NCI-H82 treated with DMSO at 0.1 percent for 48 hours (cell line): ENCODE results near the gene PHLDB3.

ENCODE experiments used
- DNase-seq: peaks from one replicate; lab custom pipeline; 2025; ENCODE audit not compliant: unreplicated experiment; lab: John Stamatoyannopoulos, UW

PHLDB3 gene

DNA sequence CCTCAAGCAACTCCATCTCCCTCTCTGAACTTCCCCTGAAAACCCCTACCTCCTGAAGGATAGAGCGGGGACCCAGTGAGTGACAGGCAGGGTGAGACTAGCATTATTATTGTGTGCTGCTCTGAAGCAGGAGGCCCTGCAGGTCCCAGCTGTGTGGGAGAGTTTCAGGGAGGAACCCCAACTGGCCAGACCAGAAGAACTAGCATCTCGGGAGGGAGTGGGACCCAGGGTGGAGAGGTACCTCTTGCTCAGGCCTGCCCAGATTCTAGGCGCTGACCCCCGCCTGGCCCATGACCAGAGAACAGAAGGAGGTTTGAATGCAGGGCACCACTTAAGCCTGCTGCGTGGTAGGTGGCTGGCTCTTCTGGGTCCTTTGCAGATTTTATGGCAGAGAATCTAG is 33.5 kb downstream of the PHLDB3 start:
- DNase-seq, result no peak

- no peak for DNase-seq
Observed at GRCh38 chr19:43470288-43470687, 34.3 kb downstream of the PHLDB3 start.

- no peak for DNase-seq
Observed at GRCh38 chr19:43469160-43469480, 35.4 kb downstream of the PHLDB3 start.

DNA sequence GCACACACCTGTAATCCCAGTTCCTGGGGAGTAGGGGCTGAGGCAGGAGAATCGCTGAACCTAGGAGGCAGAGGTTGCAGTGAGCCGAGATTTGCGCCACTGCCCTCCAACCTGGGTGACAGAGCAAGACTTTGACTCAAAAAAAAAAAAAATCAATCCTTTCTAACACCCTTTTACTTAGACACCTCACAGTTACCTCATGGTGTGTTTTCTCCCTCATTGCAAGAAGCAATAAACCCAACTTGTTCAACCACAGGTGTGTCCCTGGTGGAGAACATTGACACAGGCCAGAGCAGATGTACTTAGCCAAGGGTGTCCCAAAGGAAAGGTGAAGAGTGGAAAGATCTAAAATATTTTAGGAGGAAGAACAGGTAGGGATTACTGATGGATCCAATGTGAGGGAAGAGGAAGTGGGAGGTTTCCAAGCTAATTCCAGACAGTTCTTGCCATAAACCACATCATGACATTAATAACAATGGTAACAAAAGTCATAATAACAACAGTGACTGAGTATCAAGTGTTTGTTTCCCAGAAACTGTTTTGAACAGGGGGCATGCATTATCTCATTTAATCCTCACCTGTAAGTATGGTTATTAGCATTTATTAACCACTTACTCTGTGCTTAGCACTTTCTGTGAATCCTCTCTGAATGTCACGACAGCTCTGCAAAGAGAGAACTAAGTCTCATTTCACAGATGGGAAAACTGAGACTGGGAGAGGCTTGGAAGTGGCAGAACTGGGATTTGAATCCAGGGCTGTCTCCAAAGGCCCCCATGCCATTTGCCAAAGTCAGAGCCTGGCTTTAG is 36.0 kb downstream of the PHLDB3 start:
- no peak for DNase-seq

- DNase-seq, result no peak
Observed at GRCh38 chr19:43467730-43468129, 36.8 kb downstream of the PHLDB3 start.

DNA sequence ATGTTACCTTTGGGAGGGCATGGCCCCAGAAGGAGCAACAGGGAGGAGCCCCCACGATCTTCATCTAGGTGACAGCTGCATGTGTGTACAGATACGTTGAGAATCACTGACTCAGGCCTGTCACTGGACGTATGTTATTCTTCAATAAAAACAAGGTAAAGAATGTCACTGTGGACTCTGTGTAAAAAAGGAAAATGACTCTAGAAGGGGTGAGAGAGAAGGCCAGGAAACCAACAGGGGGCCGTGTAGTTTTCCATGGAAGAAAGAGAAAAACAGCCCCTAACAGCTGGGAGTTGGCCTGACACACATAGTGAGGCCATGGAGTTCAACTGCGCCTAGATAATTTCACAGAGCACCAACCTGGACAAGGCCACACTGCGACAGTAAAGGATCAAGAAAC is 37.3 kb downstream of the PHLDB3 start:
- DNase-seq, result no peak

GRCh38 chr19:43466793-43467192 is 37.8 kb downstream of the PHLDB3 start:
- DNase-seq, result no peak

GRCh38 chr19:43465468-43466120 is 39.0 kb downstream of the PHLDB3 start, which contains the start of gene LYPD3:
LYPD3 (minus strand) TSS chr19:43465608; CDS start chr19:43465571, 37 bp downstream.
- DNase-seq, result no peak

DNA sequence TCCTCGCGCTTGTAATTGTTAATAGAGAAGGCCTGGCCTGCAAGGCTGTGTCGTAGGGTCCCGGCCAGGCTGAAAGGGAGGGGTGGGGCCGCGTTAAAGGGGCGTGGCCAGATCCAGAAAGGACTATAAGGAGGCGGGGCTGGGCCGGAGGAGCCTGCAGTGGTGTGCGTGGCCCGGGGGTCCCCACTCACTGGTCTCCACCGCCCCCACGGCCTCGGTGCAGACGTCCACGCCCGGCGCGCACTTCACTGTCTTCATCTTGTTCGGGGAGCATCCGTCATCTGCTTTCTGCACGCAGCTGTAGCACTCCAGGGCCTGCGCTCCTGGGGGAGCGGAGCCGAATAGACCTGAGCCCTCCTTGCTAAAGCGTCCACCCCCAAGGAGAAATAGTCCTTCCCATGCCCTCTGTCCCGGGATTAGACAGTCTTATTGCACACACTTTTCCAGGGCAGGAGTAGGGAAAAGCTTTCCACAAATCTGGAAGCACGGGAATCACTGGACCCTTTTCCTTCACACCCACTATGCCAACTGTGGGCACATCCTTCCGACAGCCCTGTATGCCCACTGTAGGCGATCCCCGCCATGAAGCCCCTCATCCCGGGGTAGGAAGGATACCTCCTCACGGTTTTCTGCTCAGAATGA is 40.3 kb downstream of the PHLDB3 start:
- peak; percentile 31 for DNase-seq

DNA sequence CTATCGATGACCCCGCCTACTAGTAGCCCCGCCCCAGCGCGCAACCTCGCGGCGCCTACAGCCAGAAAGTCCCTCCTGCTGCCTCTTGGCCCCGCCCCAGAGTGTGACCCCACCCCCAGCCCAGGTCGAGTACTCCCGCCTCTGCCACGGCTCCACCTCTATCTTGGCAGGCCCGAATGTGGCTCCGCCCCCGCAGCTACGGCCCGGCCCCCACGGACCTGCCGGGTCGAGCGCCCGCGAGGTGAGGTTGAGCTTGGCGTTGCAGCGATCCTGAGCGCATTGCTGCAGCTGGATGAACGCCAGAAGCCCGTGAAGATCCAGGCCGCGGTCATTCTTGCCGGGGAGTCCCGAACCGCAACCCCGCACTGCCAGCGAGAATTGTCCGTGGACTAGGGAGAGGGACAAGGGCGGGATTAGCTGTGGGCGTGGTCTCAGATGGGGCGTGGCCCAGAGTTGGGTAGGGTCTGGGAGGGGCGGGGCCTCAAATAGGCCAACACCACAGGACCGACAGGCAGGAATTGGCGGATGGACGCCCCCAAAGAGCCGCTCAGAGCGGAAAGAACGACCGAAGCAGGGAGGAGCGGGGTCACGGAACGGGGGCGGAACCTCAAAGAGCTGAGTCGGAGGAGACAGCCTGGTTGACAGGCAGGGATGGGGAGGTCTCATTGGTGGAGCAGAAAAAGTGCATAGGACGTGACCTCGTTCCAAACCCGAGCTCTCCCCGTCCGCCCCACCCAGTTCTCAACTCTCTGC is 41.0 kb downstream of the PHLDB3 start:
- peak; percentile 85 for DNase-seq

DNA sequence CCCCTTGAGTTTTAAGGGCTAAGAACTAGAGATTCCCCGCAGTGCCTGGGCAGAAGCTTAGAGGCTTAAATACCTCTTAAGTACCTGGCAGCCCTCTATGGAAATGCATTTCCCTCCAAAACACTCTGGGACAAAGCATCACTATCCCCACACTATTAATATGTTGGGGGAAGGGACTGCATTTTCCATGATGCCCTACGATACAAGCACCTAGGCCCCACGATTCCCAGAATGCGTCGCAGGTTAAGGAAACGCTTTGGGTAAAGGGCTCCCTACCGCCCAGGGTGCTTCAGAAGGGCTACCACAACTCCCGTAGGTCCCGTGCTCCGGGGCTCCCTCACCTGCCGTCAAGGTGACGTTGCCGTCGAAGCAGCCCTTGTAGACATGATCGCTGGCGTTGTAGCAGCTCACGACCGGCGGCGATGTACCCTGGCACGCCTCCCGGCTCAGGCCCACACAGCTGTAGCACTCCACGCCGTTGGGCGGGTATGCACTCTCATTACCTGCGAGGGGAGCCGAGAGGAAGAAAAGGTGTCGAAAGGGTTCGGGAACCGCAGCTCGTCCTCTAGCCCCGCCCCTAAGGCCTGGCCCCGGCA is 41.7 kb downstream of the PHLDB3 start:
- DNase-seq, result no peak

- no peak for DNase-seq
Observed at GRCh38 chr19:43462383-43462782, 42.2 kb downstream of the PHLDB3 start.

- no peak for DNase-seq
Observed at GRCh38 chr19:43461303-43461702, 43.2 kb downstream of the PHLDB3 start.

- peak; percentile 48 for DNase-seq
Observed at GRCh38 chr19:43460362-43461016, 44.1 kb downstream of the PHLDB3 start.

GRCh38 chr19:43457809-43458208 is 46.7 kb downstream of the PHLDB3 start:
- peak; percentile 15 for DNase-seq

DNA sequence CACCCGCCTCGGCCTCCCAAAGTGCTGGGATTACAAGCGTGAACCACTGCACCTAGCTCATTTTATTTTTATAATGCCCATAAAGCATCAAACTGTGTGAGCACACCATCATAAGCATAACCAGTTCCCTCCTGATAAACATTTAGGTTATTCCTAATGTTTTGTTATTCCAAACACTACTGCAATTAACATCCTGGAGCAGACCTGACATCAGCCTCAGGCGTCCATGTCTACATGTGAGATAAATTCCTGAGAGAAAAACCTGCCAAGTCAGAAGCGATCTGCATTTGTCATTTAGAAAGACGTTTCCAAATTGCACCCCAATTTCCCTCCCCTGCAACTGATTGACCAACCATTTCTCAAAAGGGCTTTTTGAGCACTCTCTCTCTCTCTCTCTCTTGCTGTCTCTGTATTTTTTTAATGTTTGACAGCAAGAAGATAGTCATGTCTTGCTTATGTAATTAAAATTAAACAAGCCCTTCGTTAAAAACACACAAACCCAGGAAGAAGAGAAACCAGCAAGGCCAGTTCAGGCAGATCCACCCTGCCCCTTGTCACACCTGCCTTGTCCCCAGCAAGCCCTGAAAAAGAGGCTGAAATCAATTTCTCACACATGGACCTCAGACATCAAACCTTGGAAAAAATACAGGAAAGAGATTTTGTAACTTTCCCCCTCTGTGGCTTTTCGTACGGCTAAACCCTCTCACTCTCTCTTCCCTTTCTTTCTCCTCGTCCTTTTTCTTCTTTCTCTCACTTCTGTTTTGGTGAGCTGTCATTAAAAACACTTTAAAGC is 49.0 kb downstream of the PHLDB3 start:
- DNase-seq, result no peak

DNA sequence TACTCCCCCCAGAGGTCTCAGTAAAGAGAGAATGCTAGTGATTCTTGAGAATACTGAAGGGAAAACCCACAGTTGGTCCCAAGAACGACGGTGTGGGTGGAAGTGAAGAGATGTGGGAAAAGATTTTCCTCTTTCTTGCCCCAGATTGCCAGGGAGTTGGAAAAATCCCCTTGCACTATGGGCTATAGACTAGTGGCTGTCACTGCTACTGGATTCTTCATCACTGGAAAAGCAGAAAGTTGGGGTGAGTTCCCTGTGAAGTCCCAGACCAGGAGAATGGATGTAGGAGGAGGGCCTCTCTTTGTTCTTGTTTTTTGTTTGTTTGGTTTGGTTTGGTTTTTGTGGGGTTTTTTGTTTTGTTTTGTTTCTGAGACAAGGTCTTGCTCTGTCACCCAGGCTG is 50.5 kb downstream of the PHLDB3 start:
- no peak for DNase-seq

DNA sequence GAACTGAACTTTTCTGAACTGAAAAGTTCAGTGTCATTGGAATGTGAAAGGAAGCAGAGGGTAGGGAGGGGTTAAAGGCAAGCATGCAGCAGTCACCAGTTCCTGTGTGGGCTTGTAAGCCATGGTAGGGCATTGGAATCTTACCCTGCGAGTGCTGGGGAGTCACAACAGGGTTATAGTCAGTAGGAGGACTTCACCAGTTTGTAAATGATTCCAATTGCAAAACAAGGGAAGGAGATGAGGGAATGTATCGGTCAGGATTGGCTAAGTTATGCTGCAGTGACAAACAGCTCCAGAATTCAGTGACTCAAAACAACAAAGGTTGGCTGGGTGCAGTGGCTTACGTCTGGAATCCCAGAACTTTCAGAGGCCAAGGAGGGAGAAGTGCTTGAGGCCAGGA is 52.0 kb downstream of the PHLDB3 start:
- DNase-seq, result no peak

DNA sequence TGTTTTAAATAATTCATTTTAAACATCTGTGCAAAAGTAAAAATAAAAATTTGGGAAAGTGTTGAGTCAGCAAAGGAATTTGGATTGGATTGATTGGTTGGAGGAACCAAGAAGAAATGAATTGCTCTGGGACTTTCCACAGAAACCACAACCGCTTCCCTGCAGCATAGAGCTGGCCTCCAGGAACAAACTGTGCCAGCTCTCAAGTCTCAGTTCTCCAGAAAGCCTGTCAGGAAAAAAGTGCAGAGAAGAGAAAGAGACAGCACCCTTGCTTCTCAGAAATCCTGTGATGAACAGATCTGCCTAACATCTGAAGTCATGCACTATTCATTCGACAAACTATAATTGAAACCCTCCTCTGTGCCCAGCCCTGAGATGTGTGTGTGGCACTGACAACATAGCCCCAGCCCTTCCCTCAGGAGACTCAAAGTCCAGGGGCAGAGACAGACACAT is 54.0 kb downstream of the PHLDB3 start:
- no peak for DNase-seq

DNA sequence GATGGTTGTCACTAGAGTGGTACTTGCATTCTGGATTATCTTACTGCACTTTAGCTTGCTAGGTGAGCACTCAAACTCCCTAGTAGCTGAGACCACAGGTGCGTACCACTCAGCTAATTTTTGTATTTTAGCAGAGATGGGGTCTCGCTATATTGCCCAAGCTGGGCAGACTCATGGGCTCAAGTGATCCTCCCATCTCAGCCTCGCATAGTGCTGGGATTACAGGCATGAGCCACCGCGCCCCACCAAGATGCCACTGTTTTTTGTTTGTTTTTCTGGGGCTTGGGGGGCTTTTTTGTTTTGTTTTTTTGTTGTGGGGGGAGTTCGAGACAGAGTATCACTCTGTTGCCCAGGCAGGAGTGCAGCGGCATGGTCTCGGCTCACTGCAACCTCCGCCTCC is 56.9 kb downstream of the PHLDB3 start:
- no peak for DNase-seq
